GM19372 (cell line): ENCODE measurements around the gene SYN1.
A peak's percentile ranks its signal among the peaks of the same experiment; 100 is the strongest.
"Not testable (repeated sequence)": the region's sequence is repeated elsewhere in the genome, so short reads cannot be mapped to it uniquely, and the experiment has no call there.

ENCODE experiments used
- ATAC-seq: cut with Tn5 transposase; IDR thresholded peaks from one replicate; pipeline ENCODE4 v1.9.1; 2021; ENCODE audit warnings: mild to moderate bottlenecking, low read depth, moderate library complexity; ENCODE audit not compliant: unreplicated experiment

The SYN1 gene

DNA sequence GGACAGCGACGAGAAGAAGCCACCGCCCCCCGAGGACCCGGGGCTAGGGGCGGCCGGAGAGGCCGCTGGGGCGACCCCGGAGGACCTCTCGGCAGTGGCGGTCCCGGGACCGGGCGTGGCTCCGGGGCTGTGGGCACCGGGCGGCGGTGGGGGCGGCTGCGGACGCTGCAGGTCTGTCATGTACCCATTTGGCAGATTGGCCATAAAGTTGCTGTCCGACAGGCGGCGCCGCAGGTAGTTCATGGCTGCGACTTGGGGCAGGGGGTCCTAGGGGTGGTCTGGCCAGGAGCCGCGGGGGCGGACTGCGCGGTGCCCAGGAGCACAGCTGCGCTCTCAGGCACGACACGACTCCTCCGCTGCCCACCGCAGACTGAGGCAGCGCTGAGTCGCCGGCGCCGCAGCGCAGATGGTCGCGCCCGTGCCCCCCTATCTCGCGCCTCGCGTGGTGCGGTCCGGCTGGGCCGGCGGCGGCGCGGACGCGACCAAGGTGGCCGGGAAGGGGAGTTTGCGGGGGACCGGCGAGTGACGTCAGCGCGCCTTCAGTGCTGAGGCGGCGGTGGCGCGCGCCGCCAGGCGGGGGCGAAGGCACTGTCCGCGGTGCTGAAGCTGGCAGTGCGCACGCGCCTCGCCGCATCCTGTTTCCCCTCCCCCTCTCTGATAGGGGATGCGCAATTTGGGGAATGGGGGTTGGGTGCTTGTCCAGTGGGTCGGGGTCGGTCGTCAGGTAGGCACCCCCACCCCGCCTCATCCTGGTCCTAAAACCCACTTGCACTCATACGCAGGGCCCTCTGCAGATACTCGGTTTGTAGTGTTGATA, at the start of gene SYN1:
SYN1 (minus strand) TSS at position 372 of the 817 bp plus-strand sequence; CDS start at position 243, 129 bp downstream.
- ATAC-seq: peak; percentile 86

DNA sequence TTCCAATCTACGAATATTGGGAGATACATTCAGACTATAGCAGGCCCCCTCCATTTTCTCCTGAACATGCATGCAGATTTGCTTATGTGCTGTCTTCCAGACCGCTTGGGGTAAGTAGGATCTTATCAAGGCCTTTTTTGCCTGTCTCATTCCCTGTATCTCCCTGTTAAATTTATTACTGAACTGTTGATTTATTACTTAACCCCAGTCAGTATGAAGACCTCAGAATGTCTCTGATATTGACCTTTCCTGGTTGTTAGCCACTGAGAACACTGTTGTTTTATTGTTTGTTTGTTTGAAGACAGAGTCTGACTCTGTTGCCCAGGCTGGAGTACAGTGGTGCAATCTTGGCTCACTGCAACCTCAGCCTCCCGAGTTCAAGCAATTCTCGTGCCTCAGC, 46.1 kb upstream of the SYN1 start:
- ATAC-seq: not testable (repeated sequence)

- no peak for ATAC-seq
Measured at GRCh38 chrX:47664737-47665136, 45.1 kb upstream of the SYN1 start.

GRCh38 chrX:47662144-47662657, 42.5 kb upstream of the SYN1 start:
- ATAC-seq: no peak

GRCh38 chrX:47661539-47661938, 41.9 kb upstream of the SYN1 start:
- no peak for ATAC-seq

- no peak for ATAC-seq
Measured at GRCh38 chrX:47659421-47659726, 39.7 kb upstream of the SYN1 start.

DNA sequence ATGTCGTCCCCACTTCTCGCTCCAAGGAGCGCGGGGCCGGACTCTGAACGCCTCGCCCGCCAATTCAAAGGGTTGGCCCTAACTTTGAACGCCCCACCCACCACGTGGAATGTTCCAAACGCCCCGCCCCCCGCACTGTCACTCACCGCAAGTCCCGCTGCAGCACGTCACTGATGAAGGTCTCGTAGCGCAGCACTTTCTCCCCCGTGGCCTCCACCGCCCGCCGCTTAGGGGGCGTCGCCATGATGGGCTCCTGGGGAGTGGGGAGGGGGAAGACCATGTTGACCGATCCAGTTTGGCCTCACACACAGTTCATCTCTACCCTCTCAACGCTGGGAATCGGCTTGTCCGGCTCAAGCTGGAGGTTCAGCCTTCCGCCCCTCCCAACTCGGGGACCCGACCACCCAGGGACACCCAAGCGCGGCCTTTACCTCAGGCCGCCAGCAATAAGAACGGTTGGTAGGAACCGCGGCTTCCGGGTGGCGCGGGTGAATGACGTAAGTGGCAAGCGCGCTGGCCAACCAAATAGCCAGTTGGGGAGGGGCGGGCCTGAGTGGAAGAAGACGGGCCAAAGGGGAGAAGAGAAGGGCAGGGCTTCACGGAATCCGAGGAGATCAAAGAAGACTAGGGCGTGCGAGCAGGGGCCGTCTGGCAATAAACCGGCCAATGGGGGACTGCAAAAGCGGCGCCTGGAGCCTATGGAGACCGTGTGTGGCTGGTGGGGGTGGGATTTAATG, 39.2 kb upstream of the SYN1 start, which contains the start of gene UXT:
UXT (minus strand) TSS at position 497 of the 737 bp plus-strand sequence; CDS start at position 244, 253 bp downstream.
- peak; percentile 76 for ATAC-seq

DNA sequence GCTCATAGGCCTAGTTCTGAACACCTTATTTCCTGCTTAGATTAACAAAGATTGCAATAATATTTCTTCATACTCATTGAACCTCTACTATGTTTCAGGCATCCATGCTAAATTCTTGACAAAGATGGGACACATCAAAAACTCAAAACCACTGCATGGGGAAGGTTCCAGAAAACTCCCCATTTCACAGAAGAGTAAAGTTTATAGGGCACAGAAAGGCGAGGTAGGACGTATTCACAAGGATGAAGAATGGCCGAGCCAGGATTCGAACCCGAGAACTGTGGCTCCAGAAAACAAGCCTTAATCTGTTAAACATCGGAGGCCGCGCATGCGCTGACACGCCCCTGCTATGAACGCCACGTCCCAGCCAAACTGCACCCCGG, 38.6 kb upstream of the SYN1 start:
- no peak for ATAC-seq

DNA sequence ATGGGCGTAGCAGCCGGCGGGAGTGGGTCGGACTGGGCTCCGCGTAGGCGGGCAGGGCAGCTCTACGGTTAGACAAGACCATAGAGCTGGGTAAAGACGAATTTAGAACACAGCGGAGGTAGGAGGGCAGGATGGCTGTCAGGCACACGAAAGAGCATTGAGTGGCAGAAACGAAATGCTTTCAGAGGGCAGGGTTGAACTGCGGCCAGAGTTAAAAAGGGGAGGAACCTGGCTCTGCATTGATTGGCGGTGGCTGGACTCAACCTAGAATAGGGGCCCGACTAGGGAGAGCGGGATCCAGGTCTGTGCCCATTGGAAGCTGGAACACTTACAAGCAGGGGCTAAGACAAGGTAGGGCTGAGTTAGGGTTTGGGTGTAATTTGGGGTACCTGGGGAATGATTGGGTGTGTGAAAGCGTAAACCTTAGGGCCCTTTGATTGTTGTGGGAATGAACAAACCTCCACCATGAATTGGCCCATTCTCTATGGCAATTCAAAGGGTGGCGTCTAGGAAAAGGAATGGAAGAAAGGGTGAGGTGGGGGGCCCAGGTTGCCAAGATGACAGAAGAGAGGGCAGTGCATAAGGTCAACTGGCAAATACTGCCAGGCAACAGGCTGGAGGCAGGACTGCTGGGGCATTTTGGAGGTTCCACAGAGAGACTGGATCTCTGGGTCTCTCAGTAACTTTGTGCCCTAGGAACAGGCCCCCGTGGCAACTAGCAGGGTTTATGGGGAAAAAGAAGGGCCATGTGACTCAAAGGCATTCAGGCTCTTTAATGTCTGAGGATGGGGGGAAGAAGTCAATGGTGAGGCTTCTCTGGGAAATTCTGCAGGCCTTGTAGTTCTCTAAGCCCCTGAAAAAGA, 31.6 kb upstream of the SYN1 start:
- no peak for ATAC-seq

GRCh38 chrX:47650164-47651042, 30.7 kb upstream of the SYN1 start, which contains the start of gene ELK1:
Gene ELK1 (minus strand): TSS chrX:47650563. CDS start chrX:47641441, 9,122 bp downstream.
- ATAC-seq: peak; percentile 85

- no peak for ATAC-seq
Measured at GRCh38 chrX:47649781-47650163, 30.1 kb upstream of the SYN1 start.

DNA sequence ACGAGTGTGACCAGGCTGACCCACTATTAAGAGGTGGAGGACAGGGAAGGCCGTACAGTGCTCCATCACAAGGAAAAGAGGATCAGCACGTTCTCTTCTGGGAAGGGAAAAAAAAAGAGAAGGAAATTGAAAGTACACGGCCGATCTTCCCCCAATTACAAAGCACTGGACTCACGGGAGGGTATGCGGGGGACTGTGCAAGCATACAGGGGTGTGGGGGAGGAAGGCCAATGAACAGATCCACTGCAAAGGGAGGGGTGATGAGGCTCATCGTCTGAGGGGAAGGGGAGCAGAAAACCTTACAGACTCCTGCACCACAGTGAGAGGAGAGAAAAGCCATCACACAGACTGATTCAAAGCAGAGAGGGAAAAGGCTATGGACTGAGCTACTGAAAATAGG, 29.6 kb upstream of the SYN1 start:
- ATAC-seq: no peak

- ATAC-seq: no peak
Measured at GRCh38 chrX:47648376-47648775, 28.7 kb upstream of the SYN1 start.

DNA sequence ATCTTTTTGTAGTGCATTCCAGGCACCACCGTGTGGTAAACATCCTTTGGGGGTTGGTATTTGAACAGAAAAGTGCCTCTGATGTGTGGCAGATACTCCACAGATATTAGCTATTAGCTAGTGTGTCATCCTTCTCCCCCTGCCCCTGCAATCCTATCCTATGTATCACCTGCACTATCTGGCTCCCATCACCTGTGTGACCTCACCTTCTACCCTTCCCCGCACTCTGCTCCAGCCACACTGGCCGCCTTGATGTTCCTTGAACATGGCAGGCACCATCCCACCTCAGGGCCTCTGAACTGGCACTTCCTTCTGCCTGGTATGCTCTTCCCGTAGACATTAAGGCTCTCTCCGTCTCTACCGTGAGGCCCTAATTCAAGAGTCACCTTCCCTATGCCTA, 27.0 kb upstream of the SYN1 start:
- ATAC-seq: no peak

DNA sequence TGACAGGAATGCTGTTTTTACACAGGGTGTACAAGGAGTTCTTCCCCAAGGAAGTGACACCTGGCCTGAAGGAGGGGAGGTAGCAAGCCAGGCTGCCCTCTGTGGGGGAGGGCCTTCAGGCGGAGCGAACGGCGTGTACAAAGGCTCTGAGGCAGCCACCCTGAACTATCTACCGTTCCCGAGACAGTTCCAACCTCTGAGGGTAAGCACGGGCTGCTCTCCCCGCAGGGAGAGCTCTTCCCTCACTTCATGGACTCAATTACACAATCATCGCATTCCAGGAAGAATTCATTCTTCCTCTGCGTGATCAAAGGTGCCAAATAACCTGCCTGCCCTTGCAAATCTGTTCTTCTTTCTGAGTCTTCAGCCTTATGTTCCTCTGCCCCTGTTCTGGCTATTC, 25.9 kb upstream of the SYN1 start:
- ATAC-seq: no peak

DNA sequence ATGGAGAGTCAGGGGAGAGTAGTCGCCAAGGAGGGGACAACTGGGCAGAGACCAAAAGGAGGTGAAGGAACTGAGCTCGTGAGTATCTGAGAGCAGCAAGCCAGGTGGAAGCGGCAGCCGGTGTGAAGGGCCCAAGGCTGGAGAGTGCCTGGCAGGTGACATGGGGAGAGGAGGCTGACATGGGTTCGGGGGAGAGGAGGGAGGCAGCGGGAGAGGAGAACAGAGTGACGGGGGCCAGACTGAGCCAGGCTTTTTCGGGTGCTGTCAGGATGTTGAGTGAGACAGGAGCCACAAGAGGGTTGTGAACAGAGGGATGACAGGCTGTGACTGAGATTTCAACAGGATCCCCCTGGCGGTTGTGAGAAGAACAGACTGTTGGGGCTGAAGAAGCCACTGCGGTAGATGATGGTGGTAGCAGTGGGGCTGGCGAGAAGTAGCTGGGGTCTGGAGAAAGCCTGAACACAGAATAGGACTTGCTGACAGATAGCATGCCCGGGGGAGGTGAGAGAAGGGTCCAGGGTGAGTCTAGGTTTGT, 25.0 kb upstream of the SYN1 start:
- ATAC-seq: no peak

DNA sequence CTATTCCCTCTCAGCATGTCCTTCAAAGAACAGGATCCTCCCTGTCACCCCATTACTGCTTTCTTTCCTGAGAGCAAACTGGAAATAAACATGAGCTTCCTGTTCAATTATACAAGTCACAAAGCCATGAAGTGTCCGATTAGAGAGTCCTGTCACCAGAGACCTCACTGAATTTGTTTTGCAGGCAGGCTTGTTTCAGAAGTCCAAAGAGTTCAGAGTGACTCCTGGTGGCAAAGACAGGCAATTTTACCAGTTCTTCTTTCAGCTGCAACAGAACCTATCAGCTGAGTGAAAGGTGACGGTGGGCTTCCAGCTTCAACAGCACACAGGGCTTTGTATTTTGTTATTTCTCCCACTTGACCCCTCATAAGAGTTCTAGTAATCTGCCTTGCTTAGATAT, 24.3 kb upstream of the SYN1 start:
- no peak for ATAC-seq

- ATAC-seq: no peak
Measured at GRCh38 chrX:47638816-47639215, 19.2 kb upstream of the SYN1 start.

DNA sequence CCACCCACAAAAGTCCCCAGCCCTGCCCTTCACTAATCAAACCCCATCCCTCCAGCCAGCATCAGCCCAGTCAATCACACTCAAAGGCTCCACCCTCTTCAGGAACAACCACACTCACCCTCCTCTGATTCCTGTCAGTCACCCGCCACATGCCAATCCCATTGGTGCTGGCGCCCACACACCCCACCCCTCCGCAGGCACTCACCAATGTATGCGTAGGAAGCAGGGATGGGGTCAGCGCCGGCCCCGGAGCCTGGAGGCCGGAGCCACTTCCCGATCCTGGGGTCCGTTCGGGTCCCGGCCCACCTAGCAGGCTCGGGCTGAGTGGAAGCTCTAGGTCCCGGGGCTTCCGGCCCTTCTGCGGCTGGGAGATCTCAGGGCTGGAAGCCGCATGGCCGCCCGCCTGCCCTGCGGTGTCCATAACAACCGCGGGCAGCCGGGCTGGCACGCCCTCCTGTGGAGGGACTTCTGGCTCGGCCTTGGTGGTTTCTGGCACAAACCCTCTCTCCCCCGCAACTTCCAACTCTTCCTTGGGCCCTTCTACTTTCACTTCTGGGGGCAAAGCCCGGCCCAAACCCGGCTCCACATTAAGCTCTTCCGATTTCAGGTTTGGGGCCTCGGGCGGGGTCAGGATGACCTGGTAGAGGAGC, 18.0 kb upstream of the SYN1 start:
- ATAC-seq: no peak
